ENCODE measurements around the gene INTS6.
"Not testable (repeated sequence)": the region's sequence is repeated elsewhere in the genome, so short reads cannot be mapped to it uniquely, and the experiment has no call there.

The INTS6 gene

GRCh38 chr13:51453959-51454703, 1.3 kb upstream of the INTS6 start:
- DNase-seq, result no peak

DNA sequence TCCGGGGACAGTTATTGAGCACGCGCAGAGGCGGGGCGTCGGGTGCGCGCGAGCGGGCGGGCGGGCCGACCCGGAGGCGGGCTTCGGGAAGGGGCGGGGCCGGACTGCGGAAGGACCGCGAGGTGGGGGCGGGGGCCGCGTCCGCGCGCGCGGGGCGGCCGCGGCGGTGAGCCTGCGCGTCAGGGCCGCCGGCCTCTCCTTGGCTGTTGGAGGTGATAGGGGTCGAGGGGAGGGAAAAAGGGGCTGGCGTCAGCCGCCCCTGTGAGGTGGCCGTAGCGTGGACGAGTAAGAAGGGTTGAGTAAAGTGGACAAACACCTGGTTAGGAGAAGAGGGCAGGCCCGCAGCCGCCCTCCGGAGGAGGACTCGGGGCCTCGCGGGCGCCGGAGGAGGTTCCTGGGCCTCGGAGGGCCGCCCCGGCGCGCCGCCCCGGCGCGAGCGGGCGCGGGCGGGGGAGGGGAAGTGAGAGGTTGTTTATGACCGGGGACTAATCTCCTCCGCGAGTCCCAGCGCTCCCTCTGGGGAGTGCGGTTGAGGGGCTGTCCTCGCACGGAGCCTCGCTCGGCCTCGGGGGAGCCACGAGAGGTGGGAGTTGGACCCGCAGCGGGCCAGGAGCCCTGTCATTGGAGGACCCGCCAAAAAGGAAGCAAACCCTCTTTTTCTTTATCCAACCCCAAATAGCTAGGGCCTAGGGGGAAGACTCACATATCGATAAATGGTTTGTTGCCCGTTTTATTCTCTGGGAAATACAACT, 547 bp upstream of the INTS6 start:
- peak; percentile 53 to 65 for DNase-seq

- DNase-seq, result peak; percentile 53 to 60
These were observed 1.1 kb downstream of the INTS6 start for GRCh38 chr13:51451467-51452360.

DNA sequence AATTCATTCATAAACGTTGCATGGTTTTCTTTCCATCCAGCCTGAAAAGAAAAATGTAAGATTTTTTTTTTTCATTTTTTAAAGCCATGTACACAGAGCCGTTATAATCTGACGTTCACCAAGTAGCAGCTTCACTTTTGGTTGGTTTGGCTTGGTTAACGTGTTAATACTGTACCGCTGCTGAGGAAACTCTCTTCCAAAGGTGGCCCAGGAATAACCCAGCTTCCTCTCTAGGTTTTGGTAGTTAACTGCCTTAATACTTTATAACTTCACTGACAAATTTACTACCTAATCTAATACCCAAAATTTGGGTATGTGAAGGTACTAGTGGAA, 1.7 kb downstream of the INTS6 start:
- DNase-seq, result no peak

GRCh38 chr13:51449018-51449417, 3.8 kb downstream of the INTS6 start:
- no peak for DNase-seq

- DNase-seq, result no peak
These were observed 7.9 kb downstream of the INTS6 start for GRCh38 chr13:51444922-51445321.

DNA sequence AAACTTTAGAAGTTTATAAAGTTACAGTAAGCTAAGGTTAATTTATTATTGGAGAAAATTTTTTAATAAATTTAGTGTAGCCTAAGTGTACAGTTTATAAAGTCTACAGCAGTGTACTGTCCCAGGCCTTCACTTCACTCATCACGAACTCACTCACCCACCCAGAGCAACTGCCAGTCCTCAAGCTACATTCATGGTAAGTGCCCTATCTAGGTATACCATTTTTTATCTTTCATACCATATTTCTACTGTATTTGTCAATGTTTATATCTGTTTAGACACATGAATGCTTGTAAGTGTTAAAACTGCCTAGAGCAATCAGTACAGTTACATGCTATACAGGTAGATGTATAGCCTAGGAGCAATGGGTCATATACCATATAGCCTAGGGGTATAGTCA, 12.5 kb downstream of the INTS6 start:
- no peak for DNase-seq

GRCh38 chr13:51437550-51438127, 15.2 kb downstream of the INTS6 start:
- DNase-seq, result no peak

GRCh38 chr13:51435002-51435578, 17.7 kb downstream of the INTS6 start:
- no peak for DNase-seq

DNA sequence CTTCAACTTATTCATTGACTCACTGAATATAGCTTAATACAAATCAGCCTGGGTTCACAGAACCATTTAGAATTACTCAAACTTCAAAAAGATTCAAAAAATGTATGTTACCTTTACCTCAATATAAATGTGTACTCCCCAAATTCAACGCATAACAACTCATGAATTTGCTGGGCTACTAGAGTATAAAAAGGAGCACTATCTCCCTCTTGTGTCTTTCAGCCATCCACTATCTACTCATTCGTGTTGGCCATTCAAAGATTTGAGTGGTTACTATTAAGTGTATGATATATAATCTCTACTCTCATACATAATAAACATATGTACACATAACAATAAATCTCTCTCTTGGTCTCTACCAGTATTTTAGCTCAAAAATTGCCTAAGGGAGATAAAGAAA, 20.3 kb downstream of the INTS6 start:
- no peak for DNase-seq

GRCh38 chr13:51426982-51427381, 25.9 kb downstream of the INTS6 start:
- no peak for DNase-seq

DNA sequence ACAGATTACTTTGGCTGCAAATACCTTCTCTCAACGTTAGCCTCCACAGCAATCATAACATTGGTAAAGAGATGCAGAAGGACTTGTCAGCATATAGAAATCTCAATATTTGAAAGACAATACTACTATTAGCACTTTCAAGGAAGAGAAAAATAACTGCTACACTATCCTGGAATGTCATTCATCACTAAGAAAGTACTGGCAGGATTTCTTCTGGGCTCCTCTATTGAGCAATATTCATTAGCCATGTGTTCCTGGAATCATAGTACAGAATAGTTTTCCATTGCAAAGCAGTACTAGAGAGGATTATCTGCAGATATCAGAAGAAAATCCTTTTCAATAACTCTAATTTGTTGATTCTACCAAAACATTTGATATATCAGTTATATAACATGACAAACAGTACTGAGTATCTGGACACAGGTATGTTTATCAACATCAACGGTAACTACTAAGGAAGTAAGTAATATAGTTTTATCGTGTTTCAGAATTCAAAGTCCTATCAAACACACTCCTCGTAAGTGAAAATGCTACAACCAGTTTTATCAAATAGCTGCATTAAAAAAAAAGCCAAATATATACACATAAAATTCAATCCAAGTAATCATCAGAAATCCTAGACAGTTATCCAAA, 27.3 kb downstream of the INTS6 start:
- DNase-seq, result no peak

GRCh38 chr13:51423766-51424165, 29.1 kb downstream of the INTS6 start:
- no peak for DNase-seq

GRCh38 chr13:51422484-51422883, 30.4 kb downstream of the INTS6 start:
- no peak for DNase-seq

DNA sequence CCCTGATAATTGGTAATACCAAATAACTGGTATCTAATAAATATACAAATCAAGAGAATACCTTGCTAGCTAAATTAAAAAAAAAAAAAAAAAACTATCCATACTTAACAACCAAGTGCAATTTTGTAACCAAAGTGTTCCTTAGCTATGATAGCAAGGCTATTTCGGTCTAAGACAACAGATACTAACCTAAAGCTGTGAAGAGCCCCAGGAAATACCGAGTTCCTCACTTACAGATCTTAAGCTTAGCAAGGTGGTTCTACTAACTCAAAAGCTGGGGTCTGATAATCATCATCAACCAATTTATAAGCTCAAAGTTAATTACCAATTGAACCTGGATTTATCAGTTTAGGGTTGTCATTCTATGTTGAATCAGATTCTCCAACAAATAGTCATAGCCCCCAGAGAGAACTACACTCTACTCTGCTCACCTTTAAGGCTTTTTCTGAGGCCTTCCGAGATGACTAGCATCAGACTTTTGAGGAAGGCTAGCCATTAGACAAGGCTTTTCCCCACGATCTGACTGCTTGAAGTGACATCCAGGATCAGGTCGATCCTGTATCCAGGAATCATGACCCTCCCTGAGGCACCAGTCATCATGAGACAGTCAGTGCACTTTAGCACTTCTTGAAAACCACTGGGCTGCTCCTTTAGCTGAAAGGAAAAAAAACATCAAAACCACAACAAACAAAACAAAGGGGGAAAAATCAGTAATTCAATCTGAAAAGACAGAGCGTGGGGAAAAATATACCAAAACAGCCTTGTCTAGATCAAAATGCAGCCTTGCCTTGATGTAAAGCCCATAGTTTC, 31.9 kb downstream of the INTS6 start:
- no peak for DNase-seq

DNA sequence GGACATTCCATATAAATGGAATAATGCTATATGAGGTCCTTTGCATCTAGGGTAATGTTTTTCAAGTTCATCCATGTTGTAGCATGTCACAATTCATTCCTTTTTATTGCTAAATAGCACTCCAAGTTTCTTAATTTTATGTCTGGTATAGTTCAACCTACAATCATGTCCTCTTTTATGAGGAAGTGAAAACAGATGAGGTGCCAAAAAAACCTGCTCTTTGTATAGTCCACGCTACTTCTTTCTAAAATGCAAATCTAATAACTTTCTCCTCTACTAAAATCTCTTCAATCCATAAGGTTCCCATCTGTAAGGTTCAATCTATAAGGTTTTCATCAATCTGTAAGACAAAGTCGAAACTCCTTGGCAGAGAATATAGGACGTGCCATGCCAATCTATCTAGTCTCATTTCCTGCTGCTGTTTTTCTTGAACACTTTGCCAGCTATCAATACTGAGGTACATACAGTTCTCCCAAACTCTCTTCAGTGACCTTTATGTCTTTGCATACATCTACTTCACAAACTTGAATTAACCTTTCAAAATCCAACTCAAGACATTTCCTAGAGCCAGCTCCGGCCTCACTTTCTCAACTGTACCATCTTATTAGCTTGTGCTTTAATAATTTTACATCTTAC, 33.7 kb downstream of the INTS6 start:
- no peak for DNase-seq

DNA sequence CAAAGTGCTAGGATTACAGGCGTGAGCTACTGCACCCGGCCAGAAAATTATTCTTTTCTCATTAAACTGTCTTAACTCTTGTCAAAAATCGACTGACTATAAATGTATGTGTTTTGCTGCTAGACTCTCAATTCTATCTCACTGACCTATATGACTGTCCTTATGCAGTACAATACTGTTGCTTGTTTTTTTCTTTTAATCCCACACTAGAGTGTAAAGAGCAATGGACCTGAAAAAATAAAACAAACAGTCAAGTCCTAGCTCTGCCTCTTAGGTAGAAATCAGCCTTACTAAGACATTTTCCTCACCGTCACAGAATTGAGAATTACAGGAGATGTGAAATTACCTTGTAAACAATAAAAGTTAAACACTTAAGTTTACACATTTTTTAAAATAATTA, 35.1 kb downstream of the INTS6 start:
- no peak for DNase-seq

GRCh38 chr13:51416107-51416506, 36.7 kb downstream of the INTS6 start:
- no peak for DNase-seq

DNA sequence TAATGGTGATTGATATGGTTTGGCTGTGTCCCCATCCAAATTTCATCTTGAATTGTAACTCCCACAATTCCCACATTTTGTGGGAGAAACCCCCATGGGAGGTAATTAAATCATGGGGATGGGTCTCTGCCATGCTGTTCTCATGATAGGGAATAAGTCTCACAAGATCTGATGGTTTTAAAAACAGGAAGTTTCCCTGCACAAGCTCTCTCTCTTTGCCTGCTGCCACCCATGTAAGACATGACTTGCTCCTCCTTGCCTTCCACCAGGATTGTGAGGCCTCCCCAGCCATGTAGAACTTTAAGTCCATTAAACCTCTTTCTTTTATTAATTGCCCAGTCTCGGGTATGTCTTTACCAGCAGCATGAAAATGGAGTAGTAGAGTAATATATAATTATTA, 37.5 kb downstream of the INTS6 start:
- not testable (repeated sequence) for DNase-seq

- DNase-seq, result no peak
These were observed 40.4 kb downstream of the INTS6 start for GRCh38 chr13:51412431-51412830.

- DNase-seq, result no peak
These were observed 47.7 kb downstream of the INTS6 start for GRCh38 chr13:51405176-51405575.

All from NCI-H187 (cell line).